Stimulated activated naive B cell treated with anti-CD40 and anti-IgM and Interleukin-4, amounts not matched to agents 10 μg/mL and 1 μg/mL and 100 μg/mL, for 72 hours (primary cell): ENCODE measurements around the gene TKTL1.

Experiments
- ATAC-seq, 2 donors: fragments of 150-1000 bp; cut with Tn5 transposase; replicated peaks; 2 replicates each; pipeline ENCODE4 v1.10.0; 2021; ENCODE audit warnings: moderate library complexity in 1 of 2
- DNase-seq: peaks from one replicate; pipeline ENCODE4 v3.0.0; 2021
- H3K27ac Mint-ChIP-seq: one replicate; pipeline ENCODE4 v1.8.0; 2022; ENCODE audit warnings: mild to moderate bottlenecking, mixed read lengths
- H3K27me3 Mint-ChIP-seq, 2 donors: one replicate each; pipeline ENCODE4 v1.8.0; 2022; ENCODE audit warnings: mixed read lengths in 2 of 2
- H3K36me3 Mint-ChIP-seq, 2 donors: one replicate each; pipeline ENCODE4 v1.8.0; 2022; ENCODE audit warnings: mixed read lengths in 2 of 2, mild to moderate bottlenecking in 1 of 2
- H3K4me1 Mint-ChIP-seq, 2 donors: one replicate each; pipeline ENCODE4 v1.8.0; 2022; ENCODE audit warnings: mixed read lengths in 2 of 2, mild to moderate bottlenecking in 1 of 2
- H3K4me3 Mint-ChIP-seq, 2 donors: one replicate each; pipeline ENCODE4 v1.8.0; 2022; ENCODE audit warnings: mild to moderate bottlenecking in 2 of 2, mixed read lengths in 2 of 2, moderate library complexity in 1 of 2
- H3K9me3 Mint-ChIP-seq, 2 donors: one replicate each; pipeline ENCODE4 v1.8.0; 2022; ENCODE audit warnings: mixed read lengths in 2 of 2, mild to moderate bottlenecking in 1 of 2

Gene TKTL1

DNA sequence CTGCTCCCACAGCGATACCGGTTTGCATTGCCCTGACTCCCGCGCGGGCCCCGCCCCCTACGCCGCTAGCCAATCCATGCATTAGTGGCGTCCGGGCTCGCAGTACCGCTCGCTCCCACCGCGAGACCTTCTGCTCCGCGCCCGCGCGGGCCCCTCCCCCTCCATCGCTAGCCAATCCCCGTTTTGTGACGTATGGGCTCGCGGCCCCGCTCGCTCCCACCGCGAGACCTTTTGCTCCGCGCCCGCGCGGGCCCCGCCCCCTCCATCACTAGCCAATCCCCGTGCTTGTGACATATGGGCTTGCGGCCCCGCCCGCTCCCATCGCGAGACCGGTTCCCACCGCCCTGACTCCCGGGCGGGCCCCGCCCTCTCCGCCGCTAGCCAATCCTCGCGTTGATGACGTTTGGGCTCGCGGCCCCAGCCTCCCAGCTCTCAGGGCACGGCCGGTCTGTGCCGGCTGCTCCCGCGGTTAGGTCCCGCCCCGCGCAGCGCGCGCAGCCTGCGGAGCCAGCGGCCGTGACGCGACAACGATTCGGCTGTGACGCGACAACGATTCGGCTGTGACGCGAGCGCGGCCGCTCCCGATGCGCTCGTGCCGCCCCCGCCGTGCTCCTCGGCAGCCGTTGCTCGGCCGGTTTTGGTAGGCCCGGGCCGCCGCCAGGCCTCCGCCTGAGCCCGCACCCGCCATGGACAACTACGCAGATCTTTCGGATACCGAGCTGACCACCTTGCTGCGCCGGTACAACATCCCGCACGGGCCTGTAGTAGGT lies 83.4 kb downstream of the TKTL1 start, which contains the start of gene EMD:
EMD (plus strand) TSS at position 497 of the 770 bp plus-strand sequence; CDS start at position 687, 190 bp downstream.
- Mint-ChIP-seq H3K36me3 (peaks cover 9 to 13% of the 10 kb centered on the region in 2 donors), H3K9me3 (no peaks in the 10 kb centered on the region), H3K4me3 (peak within 1 kb of the TSS; percentile 88 to 89), H3K4me1 (peaks cover 19 to 31% of the 10 kb centered on the region in 2 donors), H3K27me3 (no peaks in the 10 kb centered on the region), H3K27ac (peak within 1 kb of the TSS; percentile 96)
- peak; percentile 95 for DNase-seq
- peak; percentile 83 to 87 for ATAC-seq

DNA sequence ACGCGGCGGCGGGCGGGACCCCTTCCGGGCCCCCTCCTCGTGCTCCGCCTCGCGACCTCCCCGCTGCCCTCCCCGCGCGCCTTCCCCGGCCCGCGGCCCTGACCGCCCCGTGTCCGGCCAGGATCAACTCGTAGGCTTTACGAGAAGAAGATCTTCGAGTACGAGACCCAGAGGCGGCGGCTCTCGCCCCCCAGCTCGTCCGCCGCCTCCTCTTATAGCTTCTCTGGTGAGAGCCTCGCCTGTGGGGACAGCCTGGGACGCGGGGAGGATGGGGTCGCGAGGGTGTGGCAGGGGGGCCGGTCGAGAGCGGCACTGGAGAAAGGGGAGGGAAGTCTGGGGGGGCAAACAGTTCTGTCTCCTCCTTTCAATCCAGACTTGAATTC lies 84.0 kb downstream of the TKTL1 start:
- DNase-seq (no peak), ATAC-seq (no peak)
- Mint-ChIP-seq H3K27ac (peak overlapping the region; percentile 95), H3K4me3 (peak overlapping the region; percentile 88 to 89), H3K4me1 (peaks cover 19 to 36% of the 10 kb centered on the region in 2 donors), H3K36me3 (peaks cover 9 to 13% of the 10 kb centered on the region in 2 donors), H3K9me3 (no peaks in the 10 kb centered on the region), H3K27me3 (no peaks in the 10 kb centered on the region)
